ENCODE measurements around the gene CDC6. TPM values are rescaled to one million over a fixed set of nuclear protein-coding genes. Genes with fewer than 3 reads are reported as not detected.

Gene CDC6
- total RNA-seq, 6 experiments from 2014 or later: 0.42 to 9.1 (median 3.1) TPM

- no peaks in the 10 kb centered on the region for H3K27me3 ChIP-seq
- intact Hi-C loops (cut with DNase I): no loop called here
- no peak for DNase-seq
- no peak overlapping the region for H3K27ac ChIP-seq
- no peaks in the 10 kb centered on the region for H3K9me3 ChIP-seq
- no peak for ATAC-seq
- WGBS (ENCODE audit: insufficient coverage, low coverage, low lambda C conversion rate, missing lambda C conversion rate): 100% methylated on average over 2 of the region's 2 CpGs
- no peak for TF ChIP-seq POLR2A (IDR thresholded peaks at IDR 0.05)
- TF ChIP-seq, protein P1, sequence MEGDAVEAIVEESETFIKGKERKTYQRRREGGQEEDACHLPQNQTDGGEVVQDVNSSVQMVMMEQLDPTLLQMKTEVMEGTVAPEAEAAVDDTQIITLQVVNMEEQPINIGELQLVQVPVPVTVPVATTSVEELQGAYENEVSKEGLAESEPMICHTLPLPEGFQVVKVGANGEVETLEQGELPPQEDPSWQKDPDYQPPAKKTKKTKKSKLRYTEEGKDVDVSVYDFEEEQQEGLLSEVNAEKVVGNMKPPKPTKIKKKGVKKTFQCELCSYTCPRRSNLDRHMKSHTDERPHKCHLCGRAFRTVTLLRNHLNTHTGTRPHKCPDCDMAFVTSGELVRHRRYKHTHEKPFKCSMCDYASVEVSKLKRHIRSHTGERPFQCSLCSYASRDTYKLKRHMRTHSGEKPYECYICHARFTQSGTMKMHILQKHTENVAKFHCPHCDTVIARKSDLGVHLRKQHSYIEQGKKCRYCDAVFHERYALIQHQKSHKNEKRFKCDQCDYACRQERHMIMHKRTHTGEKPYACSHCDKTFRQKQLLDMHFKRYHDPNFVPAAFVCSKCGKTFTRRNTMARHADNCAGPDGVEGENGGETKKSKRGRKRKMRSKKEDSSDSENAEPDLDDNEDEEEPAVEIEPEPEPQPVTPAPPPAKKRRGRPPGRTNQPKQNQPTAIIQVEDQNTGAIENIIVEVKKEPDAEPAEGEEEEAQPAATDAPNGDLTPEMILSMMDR (IDR thresholded peaks at IDR 0.05): no peak
- H3K36me3 ChIP-seq: no peaks in the 10 kb centered on the region
- H3K4me1 ChIP-seq: peaks cover 0 to 36% (median 8%) of the 10 kb centered on the region in 4 donors
- H3K4me3 ChIP-seq: no peak overlapping the region
These were observed 1.2 kb upstream of the CDC6 start for GRCh38 chr17:40286473-40286872.

DNA sequence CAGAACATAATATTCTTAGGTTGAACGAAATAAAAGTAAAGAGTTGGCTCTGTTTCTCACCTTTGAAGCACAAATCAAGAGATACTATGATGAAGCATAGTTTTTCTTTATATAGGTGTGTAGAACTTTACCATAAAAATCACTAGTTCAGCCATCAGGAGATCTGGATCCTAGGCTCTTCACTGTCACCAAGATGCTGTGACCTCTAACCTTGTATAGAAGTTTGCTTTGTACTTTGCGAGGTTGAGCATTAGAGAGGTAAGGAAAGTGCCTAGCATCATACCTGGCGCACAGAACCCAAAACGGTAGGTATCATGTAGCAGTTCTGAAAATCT lies 553 bp upstream of the CDC6 start:
- no peak overlapping the region for H3K27ac ChIP-seq
- H3K27me3 ChIP-seq: no peaks in the 10 kb centered on the region
- ATAC-seq: no peak
- H3K4me3 ChIP-seq: peak overlapping the region in 1 of 3 donors; percentile 28
- no peaks in the 10 kb centered on the region for H3K9me3 ChIP-seq
- no peak for DNase-seq
- no peaks in the 10 kb centered on the region for H3K36me3 ChIP-seq
- WGBS (ENCODE audit: insufficient coverage, low coverage, low lambda C conversion rate, missing lambda C conversion rate): 43% methylated on average over 3 of the region's 4 CpGs
- intact Hi-C loops (cut with DNase I): no loop called here
- TF ChIP-seq, protein P1 (IDR thresholded peaks at IDR 0.05): no peak
- no peak for TF ChIP-seq POLR2A (IDR thresholded peaks at IDR 0.05)
- peaks cover 0 to 36% (median 8%) of the 10 kb centered on the region in 4 donors for H3K4me1 ChIP-seq

- H3K4me3 ChIP-seq: no peak overlapping the region
- no peaks in the 10 kb centered on the region for H3K27me3 ChIP-seq
- H3K27ac ChIP-seq: no peak overlapping the region
- intact Hi-C loops (cut with DNase I): loop anchor here (5.0 kb wide), 2 partner anchors 88 to 93 kb away; no protein-coding TSS in a partner anchor
- DNase-seq (no peak), ATAC-seq (peak in 3 of 4 donors; percentile 24 to 33 (median 29))
- no peaks in the 10 kb centered on the region for H3K9me3 ChIP-seq
- TF ChIP-seq POLR2A (IDR thresholded peaks at IDR 0.05): no peak
- TF ChIP-seq, protein P1 (IDR thresholded peaks at IDR 0.05): peak; percentile 66 to 74 (median 70)
- H3K4me1 ChIP-seq: peaks cover 0 to 15% (median 0%) of the 10 kb centered on the region in 4 donors
- WGBS (ENCODE audit: insufficient coverage, low coverage, low lambda C conversion rate, missing lambda C conversion rate): 58% methylated on average over 4 of the region's 4 CpGs
- peaks cover 0 to 2% (median 0%) of the 10 kb centered on the region in 4 donors for H3K36me3 ChIP-seq
These were observed 3.1 kb downstream of the CDC6 start for GRCh38 chr17:40290629-40291280.

DNA sequence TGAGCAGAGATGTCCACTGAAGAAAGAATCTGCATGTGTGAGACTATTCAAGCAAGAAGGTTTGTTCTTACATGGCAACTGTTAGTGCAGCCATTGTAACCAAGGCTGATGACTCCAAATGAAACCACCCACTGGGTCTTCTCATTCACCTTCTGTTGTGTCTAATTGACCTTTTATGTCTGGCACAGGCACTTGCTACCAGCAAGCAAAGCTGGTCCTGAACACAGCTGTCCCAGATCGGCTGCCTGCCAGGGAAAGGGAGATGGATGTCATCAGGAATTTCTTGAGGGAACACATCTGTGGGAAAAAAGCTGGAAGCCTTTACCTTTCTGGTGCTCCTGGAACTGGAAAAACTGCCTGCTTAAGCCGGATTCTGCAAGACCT lies 3.6 kb downstream of the CDC6 start:
- TF ChIP-seq POLR2A (IDR thresholded peaks at IDR 0.05): no peak
- TF ChIP-seq, protein P1 (IDR thresholded peaks at IDR 0.05): no peak
- 100% methylated on average over 1 of the region's 2 CpGs for WGBS (ENCODE audit: insufficient coverage, low coverage, low lambda C conversion rate, missing lambda C conversion rate)
- no peak overlapping the region for H3K27ac ChIP-seq
- intact Hi-C loops (cut with DNase I): loop anchor here (5.0 kb wide), 2 partner anchors 89 to 94 kb away; no protein-coding TSS in a partner anchor
- ATAC-seq: no peak
- no peaks in the 10 kb centered on the region for H3K9me3 ChIP-seq
- peaks cover 0 to 15% (median 0%) of the 10 kb centered on the region in 4 donors for H3K4me1 ChIP-seq
- peaks cover 0 to 2% (median 0%) of the 10 kb centered on the region in 4 donors for H3K36me3 ChIP-seq
- no peaks in the 10 kb centered on the region for H3K27me3 ChIP-seq
- no peak for DNase-seq
- H3K4me3 ChIP-seq: no peak overlapping the region

All from right lobe of liver (tissue), 6 donors.